IMR-90 (cell line): Measurements from ENCODE around the gene HPS4. TPM values are rescaled to one million over a fixed set of nuclear protein-coding genes. Genes with fewer than 3 reads are reported as not detected.

Experiments used
- ATAC-seq: fragments of 200-7000 bp; cut with Tn5 transposase; 2 replicates; pipeline ENCODE4 v1.9.1; 2020; ENCODE audit warnings: low read depth, mild to moderate bottlenecking, moderate library complexity
- BruUV-seq: library from RNA; stranded (reverse); fragments of 400-500 nt; replicated peaks from 2 replicates; lab custom pipeline; 2021; lab: Mats Ljungman, UMichigan
- CTCF ChIA-PET: fragments of 300-600 bp; formaldehyde crosslinking; extraction: SDS; loops from one replicate; lab custom pipeline; 2021; ENCODE audit warnings: antibody characterized with exemption; lab: Yijun Ruan, JAX
- POLR2A ChIA-PET: fragments of 300-600 bp; sonication (Branson Sonifier 250); formaldehyde crosslinking; loops from one replicate; lab custom pipeline; 2022; ENCODE audit warnings: antibody characterized with exemption; ENCODE audit not compliant: unreplicated experiment; lab: Charles Lee
- DNase-seq: peaks from one replicate; pipeline ENCODE4 v3.0.0; 2013
- H2AFZ ChIP-seq: replicated peaks from 2 replicates; pipeline ENCODE3; 2013; ENCODE audit warnings: low read length, mild to moderate bottlenecking; ENCODE audit not compliant: poor library complexity
- H2AK5ac ChIP-seq: 2 replicates; pipeline ENCODE4 v1.6.1; 2013; ENCODE audit warnings: low read depth, low read length, inconsistent platforms
- H2AK9ac ChIP-seq: replicated peaks from 2 replicates; pipeline ENCODE3; 2013; ENCODE audit warnings: mild to moderate bottlenecking, low read depth, low read length, moderate library complexity; ENCODE audit not compliant: poor library complexity
- H2BK120ac ChIP-seq: 2 replicates; pipeline ENCODE4 v1.6.1; 2013; ENCODE audit warnings: low read depth, low read length, inconsistent platforms
- H2BK15ac ChIP-seq: 3 replicates; pipeline ENCODE4 v1.6.1; 2013; ENCODE audit warnings: low read depth, low read length, inconsistent platforms
- H2BK20ac ChIP-seq: 2 replicates; pipeline ENCODE4 v1.6.1; 2013; ENCODE audit warnings: low read depth, mild to moderate bottlenecking, inconsistent platforms, low read length, moderate library complexity
- H2BK5ac ChIP-seq: 2 replicates; pipeline ENCODE4 v1.6.1; 2013; ENCODE audit warnings: mild to moderate bottlenecking, low read depth, low read length, inconsistent platforms; ENCODE audit not compliant: poor library complexity, severe bottlenecking
- H3K14ac ChIP-seq: replicated peaks from 2 replicates; pipeline ENCODE4 v1.6.1; 2013; ENCODE audit warnings: low read depth, low read length, inconsistent platforms
- H3K18ac ChIP-seq: 2 replicates; pipeline ENCODE4 v1.6.1; 2013; ENCODE audit warnings: low read depth, low read length, control low read depth
- H3K23ac ChIP-seq: 2 replicates; pipeline ENCODE4 v1.6.1; 2013; ENCODE audit warnings: low read depth, low read length, inconsistent platforms
- H3K27ac ChIP-seq: 2 replicates; pipeline ENCODE4 v1.5.1; 2013; ENCODE audit warnings: mild to moderate bottlenecking, control low read depth, low read length; ENCODE audit not compliant: insufficient read depth
- H3K27me3 ChIP-seq: 2 replicates; pipeline ENCODE4 v1.6.1; 2013; ENCODE audit warnings: low read length; ENCODE audit not compliant: control insufficient read depth, insufficient read depth
- H3K36me3 ChIP-seq: 2 replicates; pipeline ENCODE4 v1.6.1; 2013; ENCODE audit warnings: low read length, mixed read lengths; ENCODE audit not compliant: control insufficient read depth, insufficient read depth
- H3K4ac ChIP-seq: 2 replicates; pipeline ENCODE4 v1.6.1; 2013; ENCODE audit warnings: low read depth, low read length, inconsistent platforms
- H3K4me1 ChIP-seq: 2 replicates; pipeline ENCODE4 v1.6.1; 2013; ENCODE audit warnings: low read length, mixed read lengths; ENCODE audit not compliant: control insufficient read depth, insufficient read depth
- H3K4me2 ChIP-seq: 2 replicates; pipeline ENCODE4 v1.6.1; 2013; ENCODE audit warnings: low read depth, mild to moderate bottlenecking, control low read depth, low read length, moderate library complexity
- H3K4me3 ChIP-seq: 2 replicates; pipeline ENCODE4 v1.5.1; 2013; ENCODE audit warnings: low read depth, mild to moderate bottlenecking, control low read depth, low read length, moderate library complexity; ENCODE audit not compliant: insufficient read depth
- H3K56ac ChIP-seq: 2 replicates; pipeline ENCODE4 v1.6.1; 2013; ENCODE audit warnings: low read length, inconsistent platforms; ENCODE audit not compliant: insufficient read depth; ENCODE audit errors: extremely low read depth
- H3K79me1 ChIP-seq, 2 experiments: 2 replicates each; pipeline ENCODE4 v1.6.1; 2013; ENCODE audit warnings: low read length in 2 of 2, inconsistent platforms in 1 of 2, low read depth in 1 of 2
- H3K9ac ChIP-seq: 2 replicates; pipeline ENCODE4 v1.6.1; 2013; ENCODE audit warnings: low read depth, low read length, control low read depth
- H3K9me1 ChIP-seq: 2 replicates; pipeline ENCODE4 v1.6.1; 2013; ENCODE audit warnings: low read length, inconsistent platforms; ENCODE audit not compliant: insufficient read depth
- H3K9me3 ChIP-seq: 2 replicates; pipeline ENCODE4 v1.6.1; 2013; ENCODE audit warnings: low read length; ENCODE audit not compliant: control insufficient read depth, insufficient read depth
- H4K20me1 ChIP-seq: 2 replicates; pipeline ENCODE4 v1.6.1; 2013; ENCODE audit warnings: low read length, inconsistent platforms; ENCODE audit not compliant: insufficient read depth
- H4K5ac ChIP-seq: 2 replicates; pipeline ENCODE4 v1.6.1; 2013; ENCODE audit warnings: mild to moderate bottlenecking, low read depth, low read length, control low read depth
- H4K8ac ChIP-seq, 2 experiments: 2 replicates each; pipeline ENCODE4 v1.6.1; 2013; ENCODE audit warnings: low read depth in 2 of 2, low read length in 2 of 2, control low read depth in 1 of 2, inconsistent platforms in 1 of 2
- H4K91ac ChIP-seq: 2 replicates; pipeline ENCODE4 v1.6.1; 2013; ENCODE audit warnings: low read depth, low read length, inconsistent platforms; ENCODE audit not compliant: insufficient read depth
- BHLHE40 ChIP-seq: fragments of 150-350 bp; IDR thresholded peaks from 2 replicates; pipeline ENCODE4 v1.6.1; 2016; ENCODE audit warnings: mild to moderate bottlenecking, low read depth, low read length
- CEBPB ChIP-seq: IDR thresholded peaks from 2 replicates; pipeline ENCODE4 v1.6.1; 2012; ENCODE audit warnings: low read depth, low read length, improper control_type of control experiment
- ELK1 ChIP-seq: fragments of 150-350 bp; IDR thresholded peaks from 2 replicates; pipeline ENCODE4 v1.6.1; 2016; ENCODE audit warnings: low read depth, mild to moderate bottlenecking, low read length, moderate library complexity, borderline replicate concordance
- FOS ChIP-seq: fragments of 150-350 bp; IDR thresholded peaks from 2 replicates; pipeline ENCODE4 v1.6.1; 2016; ENCODE audit warnings: low read depth, low read length
- SMC3 ChIP-seq: fragments of 150-350 bp; IDR thresholded peaks from 2 replicates; pipeline ENCODE4 v1.6.1; 2016; ENCODE audit warnings: low read depth, mild to moderate bottlenecking, antibody characterized with exemption, low read length, moderate library complexity
- dilution Hi-C: fragments of 300-500 bp; cut with HindIII; formaldehyde crosslinking; loops from one replicate; pipeline ENCODE4 v1.14.3; 2018; ENCODE audit warnings: low sequenced_read_pairs; ENCODE audit not compliant: unreplicated experiment
- in situ Hi-C: fragments of 300-500 bp; cut with MboI; formaldehyde crosslinking; loops from 3 replicates; pipeline ENCODE4 v1.14.3; 2019; ENCODE audit warnings: low sequenced_read_pairs, inconsistent platforms, mixed read lengths
- intact Hi-C: fragments of 100-400 bp; cut with micrococcal nuclease; formaldehyde crosslinking; loops from 2 replicates; pipeline ENCODE4 v1.10.0; 2022
- polyA plus RNA-seq, 3 experiments: library from polyadenylated mRNA; depleted of rRNA; stranded (reverse); fragments of >200 nt; gene quantifications; 2 replicates each; pipeline ENCODE4 v1.2.3, GENCODE V29; 2012; ENCODE audit warnings: low replicate concordance in 1 of 3
- total RNA-seq: library from RNA; depleted of rRNA; stranded (reverse); fragments of >200 nt; gene quantifications from 2 replicates; pipeline ENCODE4 v1.2.3, GENCODE V29; 2012

HPS4 gene
- total and polyA plus RNA-seq, 2 of the 4 experiments (the other 2 are of a cell fraction): 15.8 to 19.0 TPM

DNA sequence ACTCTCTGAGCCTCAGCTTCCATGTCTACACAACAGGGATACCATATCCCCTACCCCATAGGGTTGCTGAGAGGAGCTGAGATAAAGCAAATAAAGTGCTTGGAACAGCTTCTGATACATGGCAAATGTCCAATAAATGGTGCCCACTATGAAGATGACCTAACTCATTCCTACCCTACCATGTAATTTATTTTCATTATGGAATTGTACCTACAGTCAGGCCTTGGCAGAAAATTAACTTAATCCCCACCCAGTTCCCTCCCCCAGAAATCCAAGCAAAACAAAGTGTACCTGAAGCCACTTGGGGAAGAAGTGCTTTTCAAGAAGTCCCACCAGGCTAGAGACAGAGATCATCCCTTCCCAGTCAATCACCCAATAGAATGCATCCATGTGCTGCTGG lies 10.9 kb upstream of the HPS4 start:
- H2AFZ ChIP-seq: no peak overlapping the region
- CTCF ChIA-PET: interaction anchor here (1.7 kb wide), 1 partner anchor 9 kb away, joined by 5 read pairs; no protein-coding TSS in a partner anchor
- no peak overlapping the region for H2BK5ac ChIP-seq
- intact Hi-C loops: no loop called here
- H2AK5ac ChIP-seq: 0 out of 2 replicates have a peak overlapping the region, but pooled peaks have one; percentile 5
- H3K36me3 ChIP-seq: peaks cover 61% of the 10 kb centered on the region
- no TSS peak for BruUV-seq
- DNase-seq (no peak), ATAC-seq (no peak)
- no peak for TF ChIP-seq ELK1
- TF ChIP-seq FOS: no peak
- TF ChIP-seq BHLHE40: no peak
- TF ChIP-seq CEBPB: no peak
- TF ChIP-seq SMC3: no peak
- H3K9me3 ChIP-seq: no peaks in the 10 kb centered on the region
- no peak overlapping the region for H3K27ac ChIP-seq
- no peak overlapping the region for H3K9ac ChIP-seq
- no peak overlapping the region for H3K4ac ChIP-seq
- H3K4me3 ChIP-seq: no peak overlapping the region
- H2AK9ac ChIP-seq: no peak overlapping the region
- H3K9me1 ChIP-seq: no peaks in the 10 kb centered on the region
- H3K4me2 ChIP-seq: no peak overlapping the region
- H4K5ac ChIP-seq: no peak overlapping the region
- POLR2A ChIA-PET: no interaction called here
- no peak overlapping the region for H3K18ac ChIP-seq
- H3K79me1 ChIP-seq: peaks cover 8 to 37% of the 10 kb centered on the region in 2 experiments; a peak in 3 of 4 replicates
- no peaks in the 10 kb centered on the region; the same call in 1 of the 2 replicates for H4K20me1 ChIP-seq
- H3K27me3 ChIP-seq: no peaks in the 10 kb centered on the region
- no peak overlapping the region for H3K23ac ChIP-seq
- in situ Hi-C loops: no loop called here
- H2BK120ac ChIP-seq: no peak overlapping the region
- no peak overlapping the region for H3K56ac ChIP-seq
- H4K8ac ChIP-seq: no peak overlapping the region
- H2BK20ac ChIP-seq: no peak overlapping the region
- no peak overlapping the region for H2BK15ac ChIP-seq
- H4K91ac ChIP-seq: no peak overlapping the region
- H3K14ac ChIP-seq: no peak overlapping the region
- dilution Hi-C loops: no loop called here
- H3K4me1 ChIP-seq: no peaks in the 10 kb centered on the region
